GM23338 (cell line): Measurements from ENCODE around the gene CELF4. TPM values are rescaled to one million over a fixed set of nuclear protein-coding genes. Genes with fewer than 3 reads are reported as not detected.

Source experiments
- ATAC-seq: fragments of 200-7000 bp; cut with Tn5 transposase; 3 replicates; pipeline ENCODE4 v1.9.1; 2020
- DNase-seq: peaks from one replicate; pipeline ENCODE4 v3.0.0-alpha.2; 2015; ENCODE audit warnings: low spot score
- H2AFZ ChIP-seq: fragments of 200-600 bp; sonication (generic); 2 replicates; pipeline ENCODE4 v1.8.0; 2016; ENCODE audit warnings: antibody characterized with exemption, mild to moderate bottlenecking, moderate library complexity
- H3F3A ChIP-seq: fragments of 200-600 bp; sonication (generic); replicated peaks from 2 replicates; pipeline ENCODE4 v1.8.0; 2017; ENCODE audit warnings: antibody characterized with exemption, mixed run types, low read depth
- H3K27ac ChIP-seq: fragments of 200-600 bp; sonication (generic); 2 replicates; pipeline ENCODE4 v1.6.1; 2016; ENCODE audit warnings: low read depth
- H3K27me3 ChIP-seq: fragments of 200-600 bp; sonication (generic); 2 replicates; pipeline ENCODE4 v1.8.0; 2016; ENCODE audit warnings: mild to moderate bottlenecking, mixed run types, moderate library complexity; ENCODE audit not compliant: insufficient read depth
- H3K36me3 ChIP-seq: fragments of 200-600 bp; sonication (generic); 2 replicates; pipeline ENCODE4 v1.8.0; 2016; ENCODE audit warnings: mild to moderate bottlenecking; ENCODE audit not compliant: insufficient read depth
- H3K4me1 ChIP-seq: fragments of 200-600 bp; sonication (generic); 2 replicates; pipeline ENCODE4 v1.8.0; 2016; ENCODE audit warnings: mild to moderate bottlenecking, moderate library complexity; ENCODE audit not compliant: insufficient read depth
- H3K4me2 ChIP-seq: fragments of 200-600 bp; sonication (generic); 2 replicates; pipeline ENCODE4 v1.7.1; 2017; ENCODE audit warnings: mixed run types
- H3K4me3 ChIP-seq: fragments of 200-600 bp; sonication (generic); 2 replicates; pipeline ENCODE4 v1.6.1; 2016; ENCODE audit warnings: mixed run types
- H3K79me2 ChIP-seq: fragments of 200-600 bp; sonication (generic); replicated peaks from 2 replicates; pipeline ENCODE4 v1.8.0; 2017; ENCODE audit warnings: mild to moderate bottlenecking; ENCODE audit not compliant: insufficient read depth
- H3K9me2 ChIP-seq: fragments of 200-600 bp; sonication (generic); 2 replicates; pipeline ENCODE4 v1.8.0; 2017; ENCODE audit not compliant: insufficient read depth
- H4K20me1 ChIP-seq: fragments of 200-600 bp; sonication (generic); replicated peaks from 2 replicates; pipeline ENCODE4 v1.8.0; 2017; ENCODE audit warnings: mild to moderate bottlenecking; ENCODE audit not compliant: insufficient read depth
- H3K27ac Mint-ChIP-seq: 2 replicates; pipeline ENCODE4 v1.8.0; 2020; ENCODE audit warnings: inconsistent platforms, mild to moderate bottlenecking, moderate library complexity, mixed read lengths
- H3K27me3 Mint-ChIP-seq: 3 replicates; pipeline ENCODE4 v1.8.0; 2022; ENCODE audit warnings: low read depth, mild to moderate bottlenecking, moderate library complexity, mixed read lengths, inconsistent platforms; ENCODE audit not compliant: insufficient read depth, poor library complexity
- H3K36me3 Mint-ChIP-seq: 3 replicates; pipeline ENCODE4 v1.8.0; 2021; ENCODE audit warnings: low read depth, mild to moderate bottlenecking, inconsistent platforms, moderate library complexity, mixed read lengths
- H3K4me1 Mint-ChIP-seq: 3 replicates; pipeline ENCODE4 v1.8.0; 2020; ENCODE audit warnings: mild to moderate bottlenecking, inconsistent platforms, mixed read lengths
- H3K4me3 Mint-ChIP-seq: 3 replicates; pipeline ENCODE4 v1.8.0; 2021; ENCODE audit warnings: moderate library complexity, mild to moderate bottlenecking, inconsistent platforms, mixed read lengths
- H3K9me3 Mint-ChIP-seq: 3 replicates; pipeline ENCODE4 v1.8.0; 2020; ENCODE audit warnings: moderate library complexity, mild to moderate bottlenecking, inconsistent platforms, mixed read lengths
- CREB1 ChIP-seq: fragments of 250-450 bp; sonication (Bioruptor Pico); IDR thresholded peaks from 2 replicates; pipeline ENCODE4 v1.5.0; 2020; ENCODE audit warnings: low read depth, mild to moderate bottlenecking, moderate library complexity
- EZH2 ChIP-seq: fragments of 200-600 bp; sonication (generic); IDR thresholded peaks from one replicate; pipeline ENCODE4 v1.8.0; 2017; ENCODE audit warnings: antibody characterized with exemption, mild to moderate bottlenecking, low read depth; ENCODE audit not compliant: unreplicated experiment
- EZH2phosphoT487 ChIP-seq: fragments of 200-600 bp; sonication (generic); IDR thresholded peaks from one replicate; pipeline ENCODE4 v1.8.1; 2018; ENCODE audit warnings: antibody characterized with exemption; ENCODE audit not compliant: unreplicated experiment
- JUNB ChIP-seq: IDR thresholded peaks from one replicate; pipeline ENCODE4 v1.6.1; 2016; ENCODE audit warnings: antibody characterized with exemption; ENCODE audit not compliant: unreplicated experiment
- POLR2AphosphoS5 ChIP-seq: IDR thresholded peaks from 2 replicates; pipeline ENCODE4 v1.6.1; 2016; ENCODE audit warnings: antibody characterized with exemption, low read depth
- STAT1 ChIP-seq: IDR thresholded peaks from one replicate; pipeline ENCODE4 v1.6.1; 2016; ENCODE audit warnings: antibody characterized with exemption; ENCODE audit not compliant: unreplicated experiment
- ZNF114 ChIP-seq: fragments of 250-450 bp; sonication (Bioruptor Pico); IDR thresholded peaks from 2 replicates; pipeline ENCODE4 v1.5.0; 2020; ENCODE audit warnings: mild to moderate bottlenecking, moderate library complexity
- ZNF331 ChIP-seq: fragments of 250-450 bp; sonication (Bioruptor Pico); IDR thresholded peaks from 2 replicates; pipeline ENCODE4 v1.5.0; 2020; ENCODE audit warnings: low read depth, mild to moderate bottlenecking, moderate library complexity
- polyA plus RNA-seq: library from polyadenylated mRNA; unstranded; fragments of >200 nt; fragmentation: Nextera tagmentation; extraction: Ambion mirVana; gene quantifications from 2 replicates; pipeline ENCODE4 v1.2.1, GENCODE V29; 2016
- total RNA-seq: library from RNA; depleted of rRNA; stranded (reverse); fragments of >200 nt; shearing (Covaris generic); gene quantifications from 2 replicates; pipeline ENCODE4 v1.2.3, GENCODE V29; 2014
- TF ChIP-seq, protein P1 (sequence below), 2 experiments: fragments of 200-600 bp in 1 of 2; sonication (generic) in 1 of 2; conservative IDR thresholded peaks; 2 replicates each; pipeline versions ENCODE4 v1.5.1 to v1.6.1; 2016 to 2017; ENCODE audit warnings: antibody characterized with exemption in 2 of 2, low read depth in 2 of 2, mild to moderate bottlenecking in 2 of 2, moderate library complexity in 1 of 2
- TF ChIP-seq, protein P2 (sequence below): IDR thresholded peaks from 2 replicates; pipeline ENCODE4 v1.6.1; 2016; ENCODE audit warnings: antibody characterized with exemption
- TF ChIP-seq, protein P3 (sequence below): fragments of 250-450 bp; sonication (Bioruptor Pico); IDR thresholded peaks from 2 replicates; pipeline ENCODE4 v1.5.0; 2020; ENCODE audit warnings: mild to moderate bottlenecking, moderate library complexity
- TF ChIP-seq, protein P4 (sequence below): IDR thresholded peaks from one replicate; pipeline ENCODE4 v1.6.1; 2018; ENCODE audit warnings: antibody characterized with exemption; ENCODE audit not compliant: unreplicated experiment

CELF4 gene
- total and polyA plus RNA-seq, 2 experiments from 2014 or later: 2.6 to 6.7 TPM

DNA sequence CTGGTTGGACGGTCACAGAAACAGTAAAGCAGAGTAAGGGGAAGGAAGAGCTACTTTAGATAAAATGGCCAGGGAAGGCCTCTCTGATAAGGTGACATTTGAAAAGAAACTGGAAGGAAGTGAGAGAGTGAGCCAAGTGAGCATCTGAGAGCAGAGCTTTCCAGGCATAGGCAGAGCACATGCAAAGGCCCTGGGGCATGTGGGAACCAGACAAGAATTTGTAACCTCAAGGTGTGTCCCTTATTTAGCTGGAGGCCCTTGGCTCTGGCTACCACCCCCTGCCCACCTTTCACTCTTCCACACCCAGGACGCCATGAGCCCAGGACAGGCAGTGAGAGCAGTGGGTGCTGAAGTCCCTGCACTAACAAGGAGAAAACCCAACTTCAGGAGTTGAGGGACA, 116.0 kb downstream of the CELF4 start:
- Histone ChIP-seq H4K20me1 (no peaks in the 10 kb centered on the region), H3K4me1 (peaks cover 10% of the 10 kb centered on the region), H3F3A (0 out of 2 replicates have a peak, but pooled peaks cover 2% of the 10 kb centered on the region), H3K4me2 (no peak overlapping the region), H3K4me3 (no peak overlapping the region), H3K79me2 (no peaks in the 10 kb centered on the region; the same call in 1 of the 2 replicates), H3K9me2 (no peaks in the 10 kb centered on the region), H3K27ac (no peak overlapping the region), H3K27me3 (no peaks in the 10 kb centered on the region), H2AFZ (no peak overlapping the region), H3K36me3 (no peaks in the 10 kb centered on the region)
- Mint-ChIP-seq H3K9me3 (no peaks in the 10 kb centered on the region), H3K27ac (no peak overlapping the region; the same call in 1 of the 2 replicates), H3K4me3 (peak overlapping the region; percentile 21; the same call in 2 of the 3 replicates), H3K36me3 (no peaks in the 10 kb centered on the region), H3K4me1 (peaks cover 56% of the 10 kb centered on the region), H3K27me3 (peaks cover 17% of the 10 kb centered on the region)
- ATAC-seq (no peak), DNase-seq (no peak)
- TF ChIP-seq, protein P1, sequence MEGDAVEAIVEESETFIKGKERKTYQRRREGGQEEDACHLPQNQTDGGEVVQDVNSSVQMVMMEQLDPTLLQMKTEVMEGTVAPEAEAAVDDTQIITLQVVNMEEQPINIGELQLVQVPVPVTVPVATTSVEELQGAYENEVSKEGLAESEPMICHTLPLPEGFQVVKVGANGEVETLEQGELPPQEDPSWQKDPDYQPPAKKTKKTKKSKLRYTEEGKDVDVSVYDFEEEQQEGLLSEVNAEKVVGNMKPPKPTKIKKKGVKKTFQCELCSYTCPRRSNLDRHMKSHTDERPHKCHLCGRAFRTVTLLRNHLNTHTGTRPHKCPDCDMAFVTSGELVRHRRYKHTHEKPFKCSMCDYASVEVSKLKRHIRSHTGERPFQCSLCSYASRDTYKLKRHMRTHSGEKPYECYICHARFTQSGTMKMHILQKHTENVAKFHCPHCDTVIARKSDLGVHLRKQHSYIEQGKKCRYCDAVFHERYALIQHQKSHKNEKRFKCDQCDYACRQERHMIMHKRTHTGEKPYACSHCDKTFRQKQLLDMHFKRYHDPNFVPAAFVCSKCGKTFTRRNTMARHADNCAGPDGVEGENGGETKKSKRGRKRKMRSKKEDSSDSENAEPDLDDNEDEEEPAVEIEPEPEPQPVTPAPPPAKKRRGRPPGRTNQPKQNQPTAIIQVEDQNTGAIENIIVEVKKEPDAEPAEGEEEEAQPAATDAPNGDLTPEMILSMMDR (conservative IDR thresholded peaks at IDR 0.05; ENCODE audit: low read depth in 2 of 2): no peak
- TF ChIP-seq EZH2: no peak
- TF ChIP-seq, protein P2, sequence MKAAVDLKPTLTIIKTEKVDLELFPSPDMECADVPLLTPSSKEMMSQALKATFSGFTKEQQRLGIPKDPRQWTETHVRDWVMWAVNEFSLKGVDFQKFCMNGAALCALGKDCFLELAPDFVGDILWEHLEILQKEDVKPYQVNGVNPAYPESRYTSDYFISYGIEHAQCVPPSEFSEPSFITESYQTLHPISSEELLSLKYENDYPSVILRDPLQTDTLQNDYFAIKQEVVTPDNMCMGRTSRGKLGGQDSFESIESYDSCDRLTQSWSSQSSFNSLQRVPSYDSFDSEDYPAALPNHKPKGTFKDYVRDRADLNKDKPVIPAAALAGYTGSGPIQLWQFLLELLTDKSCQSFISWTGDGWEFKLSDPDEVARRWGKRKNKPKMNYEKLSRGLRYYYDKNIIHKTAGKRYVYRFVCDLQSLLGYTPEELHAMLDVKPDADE: no peak
- no peak for TF ChIP-seq ZNF114
- no peak for TF ChIP-seq STAT1
- no peak for TF ChIP-seq POLR2AphosphoS5
- TF ChIP-seq, protein P3, sequence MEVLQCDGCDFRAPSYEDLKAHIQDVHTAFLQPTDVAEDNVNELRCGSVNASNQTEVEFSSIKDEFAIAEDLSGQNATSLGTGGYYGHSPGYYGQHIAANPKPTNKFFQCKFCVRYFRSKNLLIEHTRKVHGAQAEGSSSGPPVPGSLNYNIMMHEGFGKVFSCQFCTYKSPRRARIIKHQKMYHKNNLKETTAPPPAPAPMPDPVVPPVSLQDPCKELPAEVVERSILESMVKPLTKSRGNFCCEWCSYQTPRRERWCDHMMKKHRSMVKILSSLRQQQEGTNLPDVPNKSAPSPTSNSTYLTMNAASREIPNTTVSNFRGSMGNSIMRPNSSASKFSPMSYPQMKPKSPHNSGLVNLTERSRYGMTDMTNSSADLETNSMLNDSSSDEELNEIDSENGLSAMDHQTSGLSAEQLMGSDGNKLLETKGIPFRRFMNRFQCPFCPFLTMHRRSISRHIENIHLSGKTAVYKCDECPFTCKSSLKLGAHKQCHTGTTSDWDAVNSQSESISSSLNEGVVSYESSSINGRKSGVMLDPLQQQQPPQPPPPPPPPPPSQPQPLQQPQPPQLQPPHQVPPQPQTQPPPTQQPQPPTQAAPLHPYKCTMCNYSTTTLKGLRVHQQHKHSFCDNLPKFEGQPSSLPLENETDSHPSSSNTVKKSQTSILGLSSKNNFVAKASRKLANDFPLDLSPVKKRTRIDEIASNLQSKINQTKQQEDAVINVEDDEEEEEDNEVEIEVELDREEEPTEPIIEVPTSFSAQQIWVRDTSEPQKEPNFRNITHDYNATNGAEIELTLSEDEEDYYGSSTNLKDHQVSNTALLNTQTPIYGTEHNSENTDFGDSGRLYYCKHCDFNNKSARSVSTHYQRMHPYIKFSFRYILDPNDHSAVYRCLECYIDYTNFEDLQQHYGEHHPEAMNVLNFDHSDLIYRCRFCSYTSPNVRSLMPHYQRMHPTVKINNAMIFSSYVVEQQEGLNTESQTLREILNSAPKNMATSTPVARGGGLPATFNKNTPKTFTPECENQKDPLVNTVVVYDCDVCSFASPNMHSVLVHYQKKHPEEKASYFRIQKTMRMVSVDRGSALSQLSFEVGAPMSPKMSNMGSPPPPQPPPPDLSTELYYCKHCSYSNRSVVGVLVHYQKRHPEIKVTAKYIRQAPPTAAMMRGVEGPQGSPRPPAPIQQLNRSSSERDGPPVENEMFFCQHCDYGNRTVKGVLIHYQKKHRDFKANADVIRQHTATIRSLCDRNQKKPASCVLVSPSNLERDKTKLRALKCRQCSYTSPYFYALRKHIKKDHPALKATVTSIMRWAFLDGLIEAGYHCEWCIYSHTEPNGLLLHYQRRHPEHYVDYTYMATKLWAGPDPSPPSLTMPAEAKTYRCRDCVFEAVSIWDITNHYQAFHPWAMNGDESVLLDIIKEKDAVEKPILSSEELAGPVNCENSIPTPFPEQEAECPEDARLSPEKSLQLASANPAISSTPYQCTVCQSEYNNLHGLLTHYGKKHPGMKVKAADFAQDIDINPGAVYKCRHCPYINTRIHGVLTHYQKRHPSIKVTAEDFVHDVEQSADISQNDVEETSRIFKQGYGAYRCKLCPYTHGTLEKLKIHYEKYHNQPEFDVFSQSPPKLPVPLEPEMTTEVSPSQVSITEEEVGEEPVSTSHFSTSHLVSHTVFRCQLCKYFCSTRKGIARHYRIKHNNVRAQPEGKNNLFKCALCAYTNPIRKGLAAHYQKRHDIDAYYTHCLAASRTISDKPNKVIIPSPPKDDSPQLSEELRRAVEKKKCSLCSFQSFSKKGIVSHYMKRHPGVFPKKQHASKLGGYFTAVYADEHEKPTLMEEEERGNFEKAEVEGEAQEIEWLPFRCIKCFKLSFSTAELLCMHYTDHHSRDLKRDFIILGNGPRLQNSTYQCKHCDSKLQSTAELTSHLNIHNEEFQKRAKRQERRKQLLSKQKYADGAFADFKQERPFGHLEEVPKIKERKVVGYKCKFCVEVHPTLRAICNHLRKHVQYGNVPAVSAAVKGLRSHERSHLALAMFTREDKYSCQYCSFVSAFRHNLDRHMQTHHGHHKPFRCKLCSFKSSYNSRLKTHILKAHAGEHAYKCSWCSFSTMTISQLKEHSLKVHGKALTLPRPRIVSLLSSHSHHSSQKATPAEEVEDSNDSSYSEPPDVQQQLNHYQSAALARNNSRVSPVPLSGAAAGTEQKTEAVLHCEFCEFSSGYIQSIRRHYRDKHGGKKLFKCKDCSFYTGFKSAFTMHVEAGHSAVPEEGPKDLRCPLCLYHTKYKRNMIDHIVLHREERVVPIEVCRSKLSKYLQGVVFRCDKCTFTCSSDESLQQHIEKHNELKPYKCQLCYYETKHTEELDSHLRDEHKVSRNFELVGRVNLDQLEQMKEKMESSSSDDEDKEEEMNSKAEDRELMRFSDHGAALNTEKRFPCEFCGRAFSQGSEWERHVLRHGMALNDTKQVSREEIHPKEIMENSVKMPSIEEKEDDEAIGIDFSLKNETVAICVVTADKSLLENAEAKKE (CRISPR knock-in tag): no peak
- no peak for TF ChIP-seq ZNF331 (CRISPR knock-in tag)
- TF ChIP-seq JUNB: no peak
- TF ChIP-seq, protein P4, sequence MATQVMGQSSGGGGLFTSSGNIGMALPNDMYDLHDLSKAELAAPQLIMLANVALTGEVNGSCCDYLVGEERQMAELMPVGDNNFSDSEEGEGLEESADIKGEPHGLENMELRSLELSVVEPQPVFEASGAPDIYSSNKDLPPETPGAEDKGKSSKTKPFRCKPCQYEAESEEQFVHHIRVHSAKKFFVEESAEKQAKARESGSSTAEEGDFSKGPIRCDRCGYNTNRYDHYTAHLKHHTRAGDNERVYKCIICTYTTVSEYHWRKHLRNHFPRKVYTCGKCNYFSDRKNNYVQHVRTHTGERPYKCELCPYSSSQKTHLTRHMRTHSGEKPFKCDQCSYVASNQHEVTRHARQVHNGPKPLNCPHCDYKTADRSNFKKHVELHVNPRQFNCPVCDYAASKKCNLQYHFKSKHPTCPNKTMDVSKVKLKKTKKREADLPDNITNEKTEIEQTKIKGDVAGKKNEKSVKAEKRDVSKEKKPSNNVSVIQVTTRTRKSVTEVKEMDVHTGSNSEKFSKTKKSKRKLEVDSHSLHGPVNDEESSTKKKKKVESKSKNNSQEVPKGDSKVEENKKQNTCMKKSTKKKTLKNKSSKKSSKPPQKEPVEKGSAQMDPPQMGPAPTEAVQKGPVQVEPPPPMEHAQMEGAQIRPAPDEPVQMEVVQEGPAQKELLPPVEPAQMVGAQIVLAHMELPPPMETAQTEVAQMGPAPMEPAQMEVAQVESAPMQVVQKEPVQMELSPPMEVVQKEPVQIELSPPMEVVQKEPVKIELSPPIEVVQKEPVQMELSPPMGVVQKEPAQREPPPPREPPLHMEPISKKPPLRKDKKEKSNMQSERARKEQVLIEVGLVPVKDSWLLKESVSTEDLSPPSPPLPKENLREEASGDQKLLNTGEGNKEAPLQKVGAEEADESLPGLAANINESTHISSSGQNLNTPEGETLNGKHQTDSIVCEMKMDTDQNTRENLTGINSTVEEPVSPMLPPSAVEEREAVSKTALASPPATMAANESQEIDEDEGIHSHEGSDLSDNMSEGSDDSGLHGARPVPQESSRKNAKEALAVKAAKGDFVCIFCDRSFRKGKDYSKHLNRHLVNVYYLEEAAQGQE: no peak
- no peak for TF ChIP-seq EZH2phosphoT487
- no peak for TF ChIP-seq CREB1 (CRISPR knock-in tag)
